ENCODE results near the gene WHRN.

The WHRN gene

DNA sequence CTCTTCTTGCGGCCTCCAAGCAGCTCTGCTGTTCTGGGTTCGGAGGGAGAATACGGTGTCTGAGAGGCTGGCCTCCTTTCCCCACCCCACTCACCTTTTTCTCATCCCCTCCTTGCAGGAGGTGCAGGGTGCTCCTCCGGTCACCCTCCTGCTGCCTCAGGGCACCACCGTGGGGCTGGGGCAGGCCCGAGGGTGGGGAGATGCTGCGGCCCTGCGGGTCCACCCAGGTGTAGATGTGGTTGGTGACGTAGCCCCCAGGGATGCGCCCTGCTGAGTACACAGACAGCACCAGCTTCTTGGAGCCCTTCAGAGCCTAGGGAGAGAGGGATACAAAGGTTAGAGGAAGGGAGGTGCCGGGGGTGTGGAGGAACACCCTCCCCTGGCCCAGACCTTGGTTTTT, 26.8 kb downstream of the WHRN start:
- TF ChIP-seq, protein P1, sequence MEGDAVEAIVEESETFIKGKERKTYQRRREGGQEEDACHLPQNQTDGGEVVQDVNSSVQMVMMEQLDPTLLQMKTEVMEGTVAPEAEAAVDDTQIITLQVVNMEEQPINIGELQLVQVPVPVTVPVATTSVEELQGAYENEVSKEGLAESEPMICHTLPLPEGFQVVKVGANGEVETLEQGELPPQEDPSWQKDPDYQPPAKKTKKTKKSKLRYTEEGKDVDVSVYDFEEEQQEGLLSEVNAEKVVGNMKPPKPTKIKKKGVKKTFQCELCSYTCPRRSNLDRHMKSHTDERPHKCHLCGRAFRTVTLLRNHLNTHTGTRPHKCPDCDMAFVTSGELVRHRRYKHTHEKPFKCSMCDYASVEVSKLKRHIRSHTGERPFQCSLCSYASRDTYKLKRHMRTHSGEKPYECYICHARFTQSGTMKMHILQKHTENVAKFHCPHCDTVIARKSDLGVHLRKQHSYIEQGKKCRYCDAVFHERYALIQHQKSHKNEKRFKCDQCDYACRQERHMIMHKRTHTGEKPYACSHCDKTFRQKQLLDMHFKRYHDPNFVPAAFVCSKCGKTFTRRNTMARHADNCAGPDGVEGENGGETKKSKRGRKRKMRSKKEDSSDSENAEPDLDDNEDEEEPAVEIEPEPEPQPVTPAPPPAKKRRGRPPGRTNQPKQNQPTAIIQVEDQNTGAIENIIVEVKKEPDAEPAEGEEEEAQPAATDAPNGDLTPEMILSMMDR (IDR thresholded peaks at IDR 0.05; ENCODE audit: borderline replicate concordance, insufficient read depth, low read depth, low read length) = no peak

GRCh38 chr9:114477642-114478041, 27.6 kb downstream of the WHRN start:
- TF ChIP-seq, protein P1 (IDR thresholded peaks at IDR 0.05; ENCODE audit: borderline replicate concordance, insufficient read depth, low read depth, low read length) = no peak
- H3K4me3 ChIP-seq (ENCODE audit: low read depth, low read length) = no peak overlapping the region

More for the DNA sequence above, 26.8 kb downstream of the WHRN start:
- no peak overlapping the region for H3K4me3 ChIP-seq (ENCODE audit: low read depth, low read length)

GRCh38 chr9:114476891-114477469, 28.3 kb downstream of the WHRN start:
- H3K4me3 ChIP-seq (ENCODE audit: low read depth, low read length) = no peak overlapping the region
- TF ChIP-seq, protein P1 (IDR thresholded peaks at IDR 0.05; ENCODE audit: borderline replicate concordance, insufficient read depth, low read depth, low read length) = no peak

DNA sequence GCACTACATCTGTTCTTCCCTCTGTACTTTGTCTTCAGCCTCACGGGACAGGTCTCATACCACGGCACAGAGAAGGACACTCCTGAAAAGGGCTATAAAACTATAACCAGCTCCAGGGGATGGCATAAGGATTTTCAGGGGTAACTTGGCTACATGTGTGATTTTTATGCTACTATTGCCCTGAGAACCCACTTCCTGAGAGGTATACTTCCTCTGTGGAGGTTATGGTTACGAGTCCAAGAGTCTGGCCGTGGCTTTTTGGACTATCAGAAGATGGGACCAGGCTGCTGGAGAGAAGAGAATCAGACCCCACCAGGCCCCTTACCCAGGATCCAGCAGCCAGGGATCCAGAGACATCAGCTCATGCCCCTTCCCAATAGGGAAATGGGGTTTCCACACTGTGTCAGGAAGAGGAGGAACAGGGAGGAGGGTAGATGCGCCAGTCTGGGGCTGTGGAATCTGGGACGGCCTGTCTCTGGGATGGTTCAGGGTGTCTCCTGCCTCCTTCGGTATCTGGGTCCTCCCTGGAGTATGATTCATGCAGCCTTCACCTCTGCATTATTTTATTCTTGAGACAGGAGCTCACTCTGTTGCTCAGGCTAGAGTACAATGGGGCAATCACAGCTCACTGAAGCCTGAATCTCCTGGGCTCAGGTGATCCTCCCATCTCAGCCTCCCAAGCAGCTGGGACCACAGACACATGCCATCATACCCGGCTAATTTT, 29.7 kb downstream of the WHRN start:
- H3K4me3 ChIP-seq (ENCODE audit: low read depth, low read length) = no peak overlapping the region

DNA sequence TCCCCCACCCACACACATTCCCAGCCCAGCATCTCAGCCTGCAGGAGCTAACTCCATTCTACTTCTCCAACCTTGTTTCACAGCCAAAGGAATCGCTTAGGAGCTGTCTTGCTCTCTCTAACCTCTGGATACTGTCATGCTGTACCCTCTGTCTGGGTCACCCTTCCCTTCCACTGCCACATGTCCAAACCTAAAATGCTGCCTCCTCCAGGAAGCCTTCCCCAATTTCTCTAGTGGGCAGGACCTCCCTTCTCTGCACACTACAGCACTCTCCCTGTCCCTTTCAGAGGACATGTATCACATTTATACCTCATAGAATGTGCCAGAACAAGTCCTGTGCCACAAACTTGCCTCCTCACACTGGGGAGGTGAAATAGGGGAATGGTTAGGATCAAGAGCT, 30.8 kb downstream of the WHRN start:
- H3K4me3 ChIP-seq (ENCODE audit: low read depth, low read length) = no peak overlapping the region
- TF ChIP-seq, protein P1 (IDR thresholded peaks at IDR 0.05; ENCODE audit: borderline replicate concordance, insufficient read depth, low read depth, low read length) = no peak

More for the DNA sequence above, 29.7 kb downstream of the WHRN start:
- TF ChIP-seq, protein P1 (IDR thresholded peaks at IDR 0.05; ENCODE audit: borderline replicate concordance, insufficient read depth, low read depth, low read length) = no peak

GRCh38 chr9:114473447-114473801, 31.8 kb downstream of the WHRN start:
- no peak overlapping the region for H3K4me3 ChIP-seq (ENCODE audit: low read depth, low read length)
- TF ChIP-seq, protein P1 (IDR thresholded peaks at IDR 0.05; ENCODE audit: borderline replicate concordance, insufficient read depth, low read depth, low read length) = no peak
